Right lobe of liver (tissue), 6 donors: ENCODE results near the gene PSMF1. TPM values are rescaled to one million over a fixed set of nuclear protein-coding genes. Genes with fewer than 3 reads are reported as not detected.

Experiments
- ATAC-seq, 4 donors: fragments of 200-7000 bp; cut with Tn5 transposase; one replicate each; pipeline ENCODE4 v1.9.1; 2020; ENCODE audit warnings: mild to moderate bottlenecking in 4 of 4, moderate library complexity in 4 of 4
- DNase-seq, 3 donors: peaks; one replicate each; pipeline ENCODE4 v3.0.0-alpha.2; 2020
- H3K27ac ChIP-seq, 3 donors: fragments of 200-600 bp; one replicate each; pipeline ENCODE4 v1.8.0; 2022
- H3K27me3 ChIP-seq, 2 donors: fragments of 200-600 bp; one replicate each; pipeline ENCODE4 v1.8.0; 2022
- H3K36me3 ChIP-seq, 4 donors: fragments of 200-600 bp; sonication (generic) in 1 of 4; one replicate each; pipeline versions ENCODE4 v1.5.1 to v1.8.0; 2017 to 2022; ENCODE audit warnings: control low read depth in 1 of 4
- H3K4me1 ChIP-seq, 4 donors: fragments of 200-600 bp; sonication (generic) in 1 of 4; one replicate each; pipeline versions ENCODE4 v1.5.1 to v1.8.0; 2017 to 2022; ENCODE audit warnings: control low read depth in 1 of 4
- H3K4me3 ChIP-seq, 3 donors: fragments of 200-600 bp; one replicate each; pipeline ENCODE4 v1.8.0; 2022
- H3K9me3 ChIP-seq, 4 donors: fragments of 200-600 bp; sonication (generic) in 1 of 4; one replicate each; pipeline versions ENCODE4 v1.5.1 to v1.8.0; 2017 to 2022; ENCODE audit warnings: control low read depth in 1 of 4
- CTCF ChIP-seq, 4 donors: fragments of 200-600 bp in 3 of 4; fragments of 450-650 bp in 1 of 4; IDR thresholded peaks; one replicate each; pipeline versions ENCODE4 v1.5.1 to v1.8.0; 2016 to 2022; ENCODE audit warnings: antibody characterized with exemption in 4 of 4, mild to moderate bottlenecking in 2 of 4
- POLR2A ChIP-seq: fragments of 450-650 bp; IDR thresholded peaks from one replicate; pipeline ENCODE4 v1.6.1; 2017; ENCODE audit warnings: antibody characterized with exemption, mild to moderate bottlenecking
- WGBS: methylation state at CpG from one replicate; pipeline ENCODE4 v1.1.6; 2018; ENCODE audit warnings: low coverage, low lambda C conversion rate; ENCODE audit not compliant: insufficient coverage; ENCODE audit errors: missing lambda C conversion rate; 5-methylcytosine and 5-hydroxymethylcytosine counted together
- intact Hi-C, 2 donors: fragments of 100-400 bp; cut with DNase I; formaldehyde crosslinking; loops; one replicate each; pipeline versions ENCODE4 v1.11.2 to v1.14.1; 2022
- total RNA-seq, 6 experiments: library from RNA; depleted of rRNA in 2 of 6; stranded (reverse); fragments of >200 nt in 2 of 6; fragmentation: NEBNext Ultra II Directional in 3 of 6; extraction: Animal tissue kit (Norgen Biotek cat#: 25700) in 3 of 6; gene quantifications; one replicate each; pipeline versions ENCODE4 v1.1.0 to v1.2.4, GENCODE V29; 2016 to 2023
- donor health status: DM: no; HTN: yes; CAD: no.
- donor health status: DM: no; HTN: no; CAD: no.
- donor health status: DM: no; HTN: no; CAD: no.
- donor health status: DM: no; HTN: yes; CAD: no.
- donor health status: DM: no; HTN: yes; CAD: no.

Gene PSMF1
- total RNA-seq, 6 experiments from 2014 or later: 82.5 to 260 (median 116) TPM

- TF ChIP-seq POLR2A: no peak
- TF ChIP-seq CTCF (IDR thresholded peaks at IDR 0.05): no peak
- 80% methylated on average over 3 of the region's 3 CpGs for WGBS
- Histone ChIP-seq H3K36me3 (no peaks in the 10 kb centered on the region), H3K9me3 (no peaks in the 10 kb centered on the region), H3K4me1 (peaks cover 0 to 19% (median 6%) of the 10 kb centered on the region in 4 donors), H3K27ac (no peak overlapping the region), H3K4me3 (no peak overlapping the region), H3K27me3 (no peaks in the 10 kb centered on the region)
- intact Hi-C loops: no loop called here
- ATAC-seq (no peak), DNase-seq (no peak)
Measured at GRCh38 chr20:1191299-1191698, 72.9 kb downstream of the PSMF1 start.

DNA sequence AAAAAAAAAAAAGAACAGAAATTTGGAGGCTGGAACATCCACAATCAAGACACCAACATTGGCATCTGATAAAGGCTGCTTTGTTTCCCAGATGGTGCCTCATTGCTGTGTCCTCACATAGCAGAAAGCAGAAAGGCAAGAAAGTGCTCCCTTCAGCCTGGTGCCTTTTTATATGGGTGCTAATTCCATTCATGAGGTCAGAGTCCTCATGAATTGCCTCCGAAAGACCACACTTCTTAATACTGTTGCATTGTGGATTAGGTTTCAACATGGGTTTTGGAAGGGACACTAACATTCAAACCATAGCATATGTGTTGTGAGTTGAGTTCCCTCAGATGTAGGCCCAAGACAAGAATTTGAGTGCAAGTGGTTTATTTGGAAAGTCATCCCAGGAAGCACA is 76.8 kb downstream of the PSMF1 start:
- H3K4me1 ChIP-seq: no peaks in the 10 kb centered on the region
- no peak overlapping the region for H3K4me3 ChIP-seq
- ATAC-seq (no peak), DNase-seq (no peak)
- intact Hi-C loops: no loop called here
- no peaks in the 10 kb centered on the region for H3K9me3 ChIP-seq
- no peaks in the 10 kb centered on the region for H3K27me3 ChIP-seq
- no peak overlapping the region for H3K27ac ChIP-seq
- WGBS: 63% methylated on average over 1 of the region's 1 CpG
- TF ChIP-seq POLR2A: no peak
- TF ChIP-seq CTCF (IDR thresholded peaks at IDR 0.05): no peak
- no peaks in the 10 kb centered on the region for H3K36me3 ChIP-seq

- Histone ChIP-seq H3K27me3 (no peaks in the 10 kb centered on the region), H3K4me1 (no peaks in the 10 kb centered on the region), H3K27ac (no peak overlapping the region), H3K4me3 (no peak overlapping the region), H3K9me3 (no peaks in the 10 kb centered on the region), H3K36me3 (no peaks in the 10 kb centered on the region)
- 64% methylated on average over 2 of the region's 2 CpGs for WGBS
- intact Hi-C loops: no loop called here
- ATAC-seq: no peak
- DNase-seq: no peak
- TF ChIP-seq POLR2A (no peak), CTCF (IDR thresholded peaks at IDR 0.05) (no peak)
Measured at GRCh38 chr20:1196634-1197033, 78.2 kb downstream of the PSMF1 start.

- no peak for TF ChIP-seq POLR2A
- TF ChIP-seq CTCF (IDR thresholded peaks at IDR 0.05): no peak
- H3K9me3 ChIP-seq: no peaks in the 10 kb centered on the region
- DNase-seq: no peak
- intact Hi-C loops: no loop called here
- H3K27me3 ChIP-seq: no peaks in the 10 kb centered on the region
- no peaks in the 10 kb centered on the region for H3K4me1 ChIP-seq
- no peaks in the 10 kb centered on the region for H3K36me3 ChIP-seq
- no peak overlapping the region for H3K4me3 ChIP-seq
- 76% methylated on average over 7 of the region's 7 CpGs for WGBS
- H3K27ac ChIP-seq: no peak overlapping the region
- ATAC-seq: no peak
Measured at GRCh38 chr20:1197801-1198200, 79.4 kb downstream of the PSMF1 start.

- ATAC-seq (no peak), DNase-seq (no peak)
- H3K9me3 ChIP-seq: no peaks in the 10 kb centered on the region
- H3K27ac ChIP-seq: no peak overlapping the region
- intact Hi-C loops: no loop called here
- no peak overlapping the region for H3K4me3 ChIP-seq
- no peaks in the 10 kb centered on the region for H3K27me3 ChIP-seq
- TF ChIP-seq POLR2A: no peak
- 92% methylated on average over 5 of the region's 5 CpGs for WGBS
- no peaks in the 10 kb centered on the region for H3K36me3 ChIP-seq
- H3K4me1 ChIP-seq: no peaks in the 10 kb centered on the region
Measured at GRCh38 chr20:1198751-1199150, 80.3 kb downstream of the PSMF1 start.
